A549 (cell line): Measurements from ENCODE around the gene HOXC13. TPM values are rescaled to one million over a fixed set of nuclear protein-coding genes. Genes with fewer than 3 reads are reported as not detected.

ENCODE experiments used
- ATAC-seq, 2 experiments: fragments of 200-7000 bp in 1 of 2; fragments of >200 bp in 1 of 2; cut with Nextera tagmentation in 1 of 2; cut with Tn5 transposase in 1 of 2; 3 replicates each; pipeline versions ENCODE4 v1.8.0 to v1.9.1; 2018 to 2020; ENCODE audit warnings: mild to moderate bottlenecking in 1 of 2, moderate library complexity in 1 of 2
- CTCF ChIA-PET: fragments of 300-600 bp; sonication (Branson Sonifier 250); formaldehyde crosslinking; extraction: SDS; loops from one replicate; lab custom pipeline; 2021; ENCODE audit warnings: antibody characterized with exemption, inconsistent platforms; lab: Yijun Ruan, JAX
- POLR2A ChIA-PET: fragments of 350-600 bp; formaldehyde crosslinking; extraction: SDS; loops from one replicate; lab custom pipeline; 2021; ENCODE audit warnings: antibody characterized with exemption, inconsistent platforms; lab: Yijun Ruan, JAX
- DNase-seq, 2 experiments: peaks; one replicate each; pipeline versions ENCODE4 v3.0.0 to v3.0.0-alpha.2; 2011 to 2016; ENCODE audit warnings: low read depth in 1 of 2, low spot score in 1 of 2
- FAIRE-seq: peaks from 2 replicates; lab custom pipeline; 2011; peaks lifted over from hg19 to GRCh38; lab: Jason Lieb, UNC
- H3K27ac ChIP-seq, 2 experiments: fragments of >200 bp; sonication (Bioruptor Twin); formaldehyde crosslinking; 3 replicates each; pipeline ENCODE4 v1.5.1; 2016 to 2017
- H3K4me1 ChIP-seq: fragments of >200 bp; sonication (Bioruptor Twin); formaldehyde crosslinking; 3 replicates; pipeline ENCODE4 v1.6.1; 2016
- H3K4me2 ChIP-seq: fragments of >200 bp; sonication (Bioruptor Twin); formaldehyde crosslinking; 3 replicates; pipeline ENCODE4 v1.6.1; 2016
- H3K4me3 ChIP-seq: fragments of >200 bp; sonication (Bioruptor Twin); formaldehyde crosslinking; 3 replicates; pipeline ENCODE4 v1.5.1; 2016
- H3K9me3 ChIP-seq: fragments of >200 bp; sonication (Bioruptor Twin); formaldehyde crosslinking; 3 replicates; pipeline ENCODE4 v1.6.1; 2016
- ATOH8 ChIP-seq: fragments of 250-450 bp; sonication (Bioruptor Pico); IDR thresholded peaks from 2 replicates; pipeline ENCODE4 v1.5.0; 2020; ENCODE audit warnings: low read depth, mild to moderate bottlenecking, moderate library complexity
- BCL3 ChIP-seq: fragments of >200 bp; sonication (Bioruptor Twin); formaldehyde crosslinking; IDR thresholded peaks from 3 replicates; pipeline ENCODE4 v1.6.1; 2016
- BHLHE40 ChIP-seq: IDR thresholded peaks from 2 replicates; pipeline ENCODE4 v1.6.1; 2012; ENCODE audit warnings: low read depth, low read length, inconsistent platforms
- CBX8 ChIP-seq: fragments of 200-600 bp; sonication (generic); IDR thresholded peaks from 2 replicates; pipeline ENCODE4 v1.6.1; 2016
- CEBPB ChIP-seq, 2 experiments: fragments of >200 bp in 1 of 2; sonication (Bioruptor Twin) in 1 of 2; formaldehyde crosslinking in 1 of 2; IDR thresholded peaks; 2 replicates each; pipeline ENCODE4 v1.6.1; 2012 to 2016
- CHD4 ChIP-seq: fragments of 200-600 bp; sonication (generic); IDR thresholded peaks from 2 replicates; pipeline ENCODE4 v1.6.1; 2016; ENCODE audit warnings: antibody characterized with exemption, mild to moderate bottlenecking, borderline replicate concordance
- FOXS1 ChIP-seq: fragments of 250-450 bp; sonication (Bioruptor Pico); IDR thresholded peaks from 2 replicates; pipeline ENCODE4 v1.5.0; 2020; ENCODE audit warnings: mild to moderate bottlenecking, moderate library complexity
- HEYL ChIP-seq: fragments of 250-450 bp; sonication (Bioruptor Pico); IDR thresholded peaks from 2 replicates; pipeline ENCODE4 v1.8.0; 2021; ENCODE audit warnings: mild to moderate bottlenecking, moderate library complexity
- HOXA7 ChIP-seq: fragments of 250-450 bp; sonication (Bioruptor Pico); IDR thresholded peaks from 2 replicates; pipeline ENCODE4 v1.5.0; 2020; ENCODE audit warnings: mild to moderate bottlenecking, moderate library complexity
- HOXB5 ChIP-seq: fragments of 250-450 bp; sonication (Bioruptor Pico); IDR thresholded peaks from 2 replicates; pipeline ENCODE4 v1.5.0; 2020; ENCODE audit warnings: mild to moderate bottlenecking, moderate library complexity
- JUN ChIP-seq, 2 experiments: fragments of >200 bp; sonication (Bioruptor Twin); formaldehyde crosslinking; IDR thresholded peaks; 2 replicates in 1 of 2; 3 replicates in 1 of 2; pipeline ENCODE4 v1.6.1; 2016 to 2017
- KDM5A ChIP-seq: fragments of 200-600 bp; sonication (generic); IDR thresholded peaks from 2 replicates; pipeline ENCODE4 v1.6.1; 2016; ENCODE audit warnings: antibody characterized with exemption, mild to moderate bottlenecking
- MAFK ChIP-seq: fragments of 450-650 bp; IDR thresholded peaks from 2 replicates; pipeline ENCODE4 v1.6.1; 2014; ENCODE audit not compliant: partially characterized antibody
- MAX ChIP-seq: IDR thresholded peaks from 2 replicates; pipeline ENCODE4 v1.6.1; 2012
- PHF8 ChIP-seq: fragments of 200-600 bp; sonication (generic); IDR thresholded peaks from 2 replicates; pipeline ENCODE4 v1.6.1; 2016; ENCODE audit warnings: low read depth, mild to moderate bottlenecking, antibody characterized with exemption, moderate library complexity, borderline replicate concordance
- POLR2A ChIP-seq: IDR thresholded peaks from 2 replicates; pipeline ENCODE4 v1.6.1; 2012; ENCODE audit warnings: mild to moderate bottlenecking, low read length
- POLR2AphosphoS2 ChIP-seq: conservative IDR thresholded peaks from 2 replicates; pipeline ENCODE4 v1.6.1; 2012; ENCODE audit warnings: low read length, improper control_type of control experiment, inconsistent platforms
- RAD21 ChIP-seq, 2 experiments: fragments of >200 bp in 1 of 2; sonication (Bioruptor Twin) in 1 of 2; formaldehyde crosslinking in 1 of 2; IDR thresholded peaks in 1 of 2; conservative IDR thresholded peaks in 1 of 2; 2 replicates in 1 of 2; 3 replicates in 1 of 2; pipeline ENCODE4 v1.6.1; 2012 to 2018; ENCODE audit warnings: inconsistent platforms in 1 of 2
- RCOR1 ChIP-seq: fragments of 150-350 bp; IDR thresholded peaks from 2 replicates; pipeline ENCODE4 v1.6.1; 2014; ENCODE audit warnings: antibody characterized with exemption, low read length, low read depth
- RFX5 ChIP-seq: fragments of 450-650 bp; IDR thresholded peaks from 2 replicates; pipeline ENCODE4 v1.7.1; 2014; ENCODE audit warnings: antibody characterized with exemption, mild to moderate bottlenecking, moderate library complexity
- RNF2 ChIP-seq: fragments of 200-600 bp; sonication (generic); IDR thresholded peaks from 2 replicates; pipeline ENCODE4 v1.6.1; 2016; ENCODE audit warnings: low read depth, mild to moderate bottlenecking, antibody characterized with exemption, moderate library complexity, borderline replicate concordance
- SMC3 ChIP-seq: fragments of >200 bp; sonication (Bioruptor Twin); formaldehyde crosslinking; IDR thresholded peaks from 3 replicates; pipeline ENCODE4 v1.6.1; 2018; ENCODE audit warnings: inconsistent platforms
- TFCP2L1 ChIP-seq: fragments of 250-450 bp; sonication (Bioruptor Pico); IDR thresholded peaks from 2 replicates; pipeline ENCODE4 v1.5.0; 2021; ENCODE audit warnings: mild to moderate bottlenecking
- TP53 ChIP-seq: fragments of 250-450 bp; sonication (Bioruptor Pico); IDR thresholded peaks from 2 replicates; pipeline ENCODE4 v1.5.0; 2021; ENCODE audit warnings: mild to moderate bottlenecking, moderate library complexity
- USF2 ChIP-seq: fragments of 450-650 bp; IDR thresholded peaks from 2 replicates; pipeline ENCODE4 v1.6.1; 2014; ENCODE audit warnings: antibody characterized with exemption
- ZC3H11A ChIP-seq: fragments of 450-650 bp; IDR thresholded peaks from 2 replicates; pipeline ENCODE4 v1.6.1; 2014; ENCODE audit warnings: antibody characterized with exemption, mild to moderate bottlenecking
- ZFP36 ChIP-seq: fragments of 450-650 bp; IDR thresholded peaks from 2 replicates; pipeline ENCODE4 v1.6.1; 2014; ENCODE audit warnings: borderline replicate concordance; ENCODE audit not compliant: partially characterized antibody
- ZNF302 ChIP-seq: fragments of 250-450 bp; sonication (Bioruptor Pico); IDR thresholded peaks from 2 replicates; pipeline ENCODE4 v1.9.0; 2021; ENCODE audit warnings: inconsistent platforms, mild to moderate bottlenecking, moderate library complexity
- WGBS: methylation state at CpG from one replicate; pipeline ENCODE4 v1.1.6; 2017; ENCODE audit errors: missing lambda C conversion rate; 5-methylcytosine and 5-hydroxymethylcytosine counted together
- polyA plus RNA-seq, 4 experiments: library from polyadenylated mRNA; depleted of rRNA in 3 of 4; stranded (reverse); fragments of >200 nt; fragmentation: RNase III in 1 of 4; extraction: RNeasy Plus Mini Kit Qiagen cat#74134 plus additional on column Dnase treatment in 1 of 4; gene quantifications; 2 replicates in 3 of 4; 3 replicates in 1 of 4; pipeline ENCODE4 v1.2.3, GENCODE V29; 2011 to 2017

The HOXC13 gene
- polyA plus RNA-seq, 2 of the 4 experiments (the other 2 are of a cell fraction): 3.9 to 6.5 TPM

GRCh38 chr12:53986686-53987483 is 48.3 kb downstream of the HOXC13 start (continued):
- TF ChIP-seq USF2: no peak
- TF ChIP-seq RNF2: no peak
- no peak for TF ChIP-seq PHF8

GRCh38 chr12:53987787-53988230 is 49.2 kb downstream of the HOXC13 start:
- DNase-seq (no peak), FAIRE-seq (no peak), ATAC-seq (no peak)
- Histone ChIP-seq H3K27ac (no peak overlapping the region), H3K4me1 (peaks cover 29% of the 10 kb centered on the region), H3K4me3 (no peak overlapping the region), H3K4me2 (no peak overlapping the region), H3K9me3 (no peaks in the 10 kb centered on the region)
- POLR2A ChIA-PET: interaction anchor here (1.1 kb wide), 1 partner anchor 11 kb away, joined by 3 read pairs; no protein-coding TSS in a partner anchor
- CTCF ChIA-PET: interaction anchor here (0.6 to 5.8 kb wide), 30 partner anchors 12 to 394 kb away, joined by 3 to 171 read pairs (median 5); partner anchors contain the start of genes HOXC11, HOXC12, HOXC5 and HOXC8
- no peak for TF ChIP-seq ZNF302
- no peak for TF ChIP-seq TP53 (CRISPR knock-in tag)
- no peak for TF ChIP-seq HOXB5 (CRISPR knock-in tag)
- TF ChIP-seq USF2: no peak
- TF ChIP-seq RFX5: no peak
- TF ChIP-seq JUN (IDR thresholded peaks at IDR 0.05): no peak
- TF ChIP-seq POLR2AphosphoS2: no peak
- no peak for TF ChIP-seq BCL3
- TF ChIP-seq HOXA7 (CRISPR knock-in tag): no peak
- TF ChIP-seq RAD21 (conservative IDR thresholded peaks at IDR 0.05 in 1 of 2, IDR thresholded peaks at IDR 0.05 in 1 of 2): no peak
- TF ChIP-seq POLR2A: no peak
- TF ChIP-seq CHD4: no peak
- no peak for TF ChIP-seq MAFK
- no peak for TF ChIP-seq BHLHE40
- no peak for TF ChIP-seq CBX8
- TF ChIP-seq RCOR1: no peak
- no peak for TF ChIP-seq ZC3H11A
- WGBS: 42% methylated on average over 4 of the region's 4 CpGs

GRCh38 chr12:53988541-53989226 is 50.1 kb downstream of the HOXC13 start:
- H3K4me2 ChIP-seq: peak overlapping the region; percentile 87
- TF ChIP-seq POLR2AphosphoS2 (no peak), JUN (IDR thresholded peaks at IDR 0.05) (no peak), ZFP36 (no peak), BCL3 (no peak), ZC3H11A (no peak), SMC3 (no peak), HOXA7 (CRISPR knock-in tag) (no peak), ATOH8 (CRISPR knock-in tag) (no peak), RNF2 (no peak), FOXS1 (CRISPR knock-in tag) (no peak), MAX (no peak), TFCP2L1 (CRISPR knock-in tag) (no peak), HEYL (CRISPR knock-in tag) (no peak), CEBPB (IDR thresholded peaks at IDR 0.05) (no peak), KDM5A (no peak)
- POLR2A ChIA-PET: no interaction called here
- H3K9me3 ChIP-seq: no peaks in the 10 kb centered on the region
- CTCF ChIA-PET: interaction anchor here (0.5 to 5.8 kb wide), 34 partner anchors 13 to 393 kb away, joined by 3 to 171 read pairs (median 4); partner anchors contain the start of genes HOXC12, HOXC5, HOXC8 and HOXC9
- no peak overlapping the region; the same call in 2 of the 3 replicates for H3K4me3 ChIP-seq
- H3K4me1 ChIP-seq: peaks cover 29% of the 10 kb centered on the region
- DNase-seq (no peak), FAIRE-seq (no peak), ATAC-seq (peak in 1 of 2 experiments; percentile 32; a peak in 3 of 6 replicates)
- WGBS: 42% methylated on average over 5 of the region's 5 CpGs
- H3K27ac ChIP-seq: peak overlapping the region in 1 of 2 experiments; percentile 16; a peak in 2 of 6 replicates
